Skin epidermis (tissue), 12 donors: Measurements from ENCODE around the gene AFM.

Source experiments
- H3K27ac ChIP-seq, 21 experiments: fragments of 200-600 bp; sonication (generic) in 11 of 21; one replicate each; pipeline ENCODE4 v1.5.0; 2020; ENCODE audit warnings: mild to moderate bottlenecking in 3 of 21, inconsistent platforms in 2 of 21, moderate library complexity in 2 of 21
- H3K4me3 ChIP-seq, 7 experiments: fragments of 200-600 bp; sonication (generic) in 2 of 7; one replicate each; pipeline ENCODE4 v1.5.0; 2020; ENCODE audit warnings: inconsistent platforms in 2 of 7, mild to moderate bottlenecking in 2 of 7, moderate library complexity in 1 of 7

AFM gene

DNA sequence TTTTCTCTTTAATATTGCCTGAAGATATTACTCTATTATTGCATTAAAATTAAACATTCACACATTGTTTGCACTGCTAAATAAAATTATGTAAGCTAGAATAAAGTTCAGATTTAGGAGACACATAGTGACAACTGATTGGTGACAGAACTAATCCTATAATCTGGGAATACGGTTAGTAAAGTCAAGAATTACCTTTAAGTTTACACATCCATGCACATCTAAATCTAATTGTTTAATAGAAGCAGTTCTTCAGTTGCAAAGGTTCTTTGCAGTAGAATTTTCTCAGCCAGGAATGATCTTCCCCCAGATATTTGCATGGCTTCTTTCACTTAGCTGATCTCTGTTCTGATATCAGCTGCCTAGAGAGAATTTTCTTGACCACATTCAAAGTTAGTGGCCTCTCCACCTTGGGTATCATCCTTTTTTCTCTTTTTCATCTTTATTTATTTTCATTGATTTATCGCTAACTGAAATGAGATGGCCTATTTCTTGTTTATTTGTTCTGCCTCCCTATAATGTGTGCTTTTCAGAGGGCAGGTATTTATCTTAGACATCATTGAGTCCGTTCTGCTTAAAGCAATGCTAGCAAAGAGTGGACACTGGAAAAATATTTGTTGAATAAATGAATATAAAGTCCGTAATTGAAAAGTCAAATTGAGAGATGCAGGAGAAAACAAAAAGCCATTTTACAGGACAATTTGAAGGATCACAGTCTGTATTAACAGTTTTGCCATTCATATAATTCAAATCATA is 32.9 kb upstream of the AFM start:
- Histone ChIP-seq H3K4me3 (no peak overlapping the region), H3K27ac (no peak overlapping the region)

- H3K4me3 ChIP-seq = no peak overlapping the region
- no peak overlapping the region for H3K27ac ChIP-seq
These were observed 31.0 kb upstream of the AFM start for GRCh38 chr4:73450398-73451004.

DNA sequence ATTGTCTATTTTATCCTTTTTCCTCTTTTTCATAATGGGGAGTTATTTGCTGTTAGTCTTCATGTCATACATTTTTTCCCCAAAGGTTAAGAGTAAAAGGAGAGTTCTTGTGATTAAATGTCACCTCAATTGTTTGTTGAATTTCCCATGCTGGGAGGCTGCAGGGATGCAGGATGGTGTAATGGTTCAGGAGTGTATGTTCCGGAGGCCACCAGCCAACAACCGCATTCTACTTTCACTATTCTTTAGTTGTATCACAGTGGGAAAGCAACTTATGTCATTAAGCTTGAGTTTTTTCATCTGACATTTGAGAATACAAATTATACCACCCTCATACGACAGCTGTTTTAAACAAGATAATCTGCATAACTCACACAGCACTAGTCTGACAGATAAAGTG is 30.1 kb upstream of the AFM start:
- Histone ChIP-seq H3K27ac (no peak overlapping the region), H3K4me3 (no peak overlapping the region)

DNA sequence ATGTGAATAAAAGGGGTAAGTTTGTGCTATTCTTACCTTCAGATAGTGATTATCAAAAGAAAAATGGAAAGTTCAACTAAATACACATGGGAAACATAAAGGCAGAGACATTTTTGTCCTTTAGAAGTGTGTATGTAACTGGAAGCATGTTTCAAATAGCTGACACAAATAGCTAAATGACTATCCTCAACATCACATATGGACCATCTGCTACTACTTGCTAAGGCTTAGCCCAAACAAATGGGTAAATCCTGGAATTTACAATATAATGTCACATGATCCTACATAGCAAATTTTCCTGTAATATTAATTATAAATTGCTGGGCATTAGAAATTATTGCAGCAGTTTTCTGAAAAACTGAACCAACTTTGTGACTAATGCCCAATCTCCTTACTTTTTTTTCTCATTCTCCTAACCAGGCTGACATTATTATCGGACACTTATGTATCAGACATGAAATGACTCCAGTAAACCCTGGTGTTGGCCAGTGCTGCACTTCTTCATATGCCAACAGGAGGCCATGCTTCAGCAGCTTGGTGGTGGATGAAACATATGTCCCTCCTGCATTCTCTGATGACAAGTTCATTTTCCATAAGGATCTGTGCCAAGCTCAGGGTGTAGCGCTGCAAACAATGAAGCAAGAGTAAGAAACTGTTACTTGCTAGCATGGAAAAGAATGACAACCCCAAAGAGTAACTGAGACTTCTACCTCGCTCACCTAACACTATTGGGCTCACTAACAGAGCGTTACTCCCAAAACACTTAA is 29.4 kb upstream of the AFM start:
- H3K27ac ChIP-seq = no peak overlapping the region
- no peak overlapping the region for H3K4me3 ChIP-seq

GRCh38 chr4:73452953-73453700 is 28.4 kb upstream of the AFM start:
- no peak overlapping the region for H3K27ac ChIP-seq
- H3K4me3 ChIP-seq = no peak overlapping the region

DNA sequence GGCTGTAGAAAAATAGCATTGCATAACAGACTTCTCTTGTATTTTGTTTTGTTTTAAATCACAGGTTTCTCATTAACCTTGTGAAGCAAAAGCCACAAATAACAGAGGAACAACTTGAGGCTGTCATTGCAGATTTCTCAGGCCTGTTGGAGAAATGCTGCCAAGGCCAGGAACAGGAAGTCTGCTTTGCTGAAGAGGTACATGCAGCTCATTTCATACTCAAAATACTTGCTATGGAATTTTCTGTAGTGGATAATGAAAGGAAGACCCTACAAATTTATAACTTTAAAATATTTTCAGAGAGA is 27.9 kb upstream of the AFM start:
- Histone ChIP-seq H3K27ac (no peak overlapping the region), H3K4me3 (no peak overlapping the region)

GRCh38 chr4:73454920-73455319 is 26.6 kb upstream of the AFM start:
- no peak overlapping the region for H3K4me3 ChIP-seq
- H3K27ac ChIP-seq = no peak overlapping the region

GRCh38 chr4:73456177-73457022 is 25.1 kb upstream of the AFM start:
- Histone ChIP-seq H3K4me3 (no peak overlapping the region), H3K27ac (no peak overlapping the region)

DNA sequence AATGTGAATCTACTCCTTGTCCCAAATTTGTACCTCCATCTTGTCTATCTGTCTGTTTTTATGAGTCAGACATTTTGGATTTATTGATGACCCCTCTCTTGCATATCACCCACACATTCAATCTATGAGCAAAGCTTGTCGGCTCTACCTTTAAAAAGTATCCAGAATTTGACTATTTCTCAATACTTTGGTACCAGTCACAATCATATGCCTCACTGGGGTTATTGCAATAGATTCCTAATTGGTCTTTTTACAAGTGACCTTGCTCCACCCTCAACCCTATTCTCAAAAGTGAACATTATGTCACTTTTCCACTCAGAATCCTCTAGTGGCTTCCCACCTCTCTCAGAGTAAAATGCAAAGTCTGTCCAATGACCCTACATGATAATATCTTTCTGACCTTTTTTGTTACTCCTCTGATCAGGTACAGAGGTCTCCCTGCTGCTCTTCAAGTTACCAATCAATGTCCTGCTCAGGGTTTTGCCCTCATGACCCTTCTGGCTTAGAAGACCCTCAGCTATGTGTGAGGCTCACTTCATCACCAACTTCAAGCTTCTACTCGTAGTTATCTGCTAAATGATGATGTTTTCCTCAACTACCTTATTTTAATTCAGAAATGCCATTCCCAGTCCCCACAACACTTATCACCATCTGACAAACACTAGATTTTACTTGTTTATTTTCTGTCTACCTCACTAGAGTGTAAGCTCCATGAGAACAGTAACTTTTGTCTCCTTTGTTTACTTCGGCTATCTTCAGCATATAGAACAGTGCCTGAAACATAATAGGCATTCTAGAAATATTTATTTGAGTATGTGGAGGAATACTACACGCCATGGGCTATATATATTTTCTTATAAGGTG is 23.1 kb upstream of the AFM start:
- Histone ChIP-seq H3K4me3 (no peak overlapping the region), H3K27ac (no peak overlapping the region)

DNA sequence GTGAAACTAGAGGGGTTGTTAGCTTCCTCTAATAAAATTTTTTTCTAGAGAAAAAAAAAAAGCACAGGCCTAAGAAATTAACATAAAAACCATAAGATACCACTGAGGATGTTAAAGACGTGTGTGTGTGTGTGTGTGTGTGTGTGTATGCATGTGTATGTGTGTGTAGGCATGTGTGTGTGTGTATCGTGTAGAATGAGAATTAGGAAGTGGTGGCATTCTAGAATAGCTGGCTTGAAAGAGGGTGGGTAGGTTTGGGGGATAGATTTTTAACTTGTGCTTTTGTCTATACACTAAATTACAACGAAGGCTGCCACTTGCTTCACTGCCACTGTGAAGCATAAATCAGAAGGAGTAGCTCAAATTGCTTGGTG is 22.5 kb upstream of the AFM start:
- no peak overlapping the region for H3K27ac ChIP-seq
- no peak overlapping the region for H3K4me3 ChIP-seq

DNA sequence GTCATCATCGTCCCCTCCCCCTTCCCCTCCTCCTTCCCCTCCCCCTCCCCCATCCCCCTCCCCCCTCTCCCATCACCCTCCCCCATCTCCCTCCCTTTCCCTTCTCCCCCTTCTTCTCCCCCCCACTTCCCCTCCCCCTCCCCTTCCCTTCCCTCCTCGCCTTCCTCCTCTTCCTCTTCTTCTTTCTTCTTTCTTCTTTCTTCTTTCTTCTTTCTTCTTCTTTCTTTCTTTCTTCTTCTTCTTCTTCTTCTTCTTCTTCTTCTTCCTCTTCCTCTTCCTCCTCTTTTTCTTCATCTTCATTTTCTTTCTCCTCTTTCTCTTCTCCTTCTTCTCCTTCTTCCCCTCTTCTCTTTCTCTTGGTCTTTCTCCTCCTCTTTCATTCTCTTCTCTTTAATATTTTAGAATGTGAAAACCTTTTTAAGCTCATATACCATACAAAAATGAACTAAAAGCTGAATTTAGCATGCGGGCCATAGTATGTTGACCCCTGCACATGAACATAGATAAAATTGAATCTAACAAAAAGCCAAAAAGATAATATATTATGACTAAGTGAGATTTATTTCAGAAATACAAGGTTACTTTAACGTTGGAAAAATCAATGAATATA is 20.5 kb upstream of the AFM start:
- no peak overlapping the region for H3K4me3 ChIP-seq
- H3K27ac ChIP-seq = no peak overlapping the region

- H3K4me3 ChIP-seq = no peak overlapping the region
- H3K27ac ChIP-seq = no peak overlapping the region
These were observed 13.4 kb upstream of the AFM start for GRCh38 chr4:73468170-73468569.

DNA sequence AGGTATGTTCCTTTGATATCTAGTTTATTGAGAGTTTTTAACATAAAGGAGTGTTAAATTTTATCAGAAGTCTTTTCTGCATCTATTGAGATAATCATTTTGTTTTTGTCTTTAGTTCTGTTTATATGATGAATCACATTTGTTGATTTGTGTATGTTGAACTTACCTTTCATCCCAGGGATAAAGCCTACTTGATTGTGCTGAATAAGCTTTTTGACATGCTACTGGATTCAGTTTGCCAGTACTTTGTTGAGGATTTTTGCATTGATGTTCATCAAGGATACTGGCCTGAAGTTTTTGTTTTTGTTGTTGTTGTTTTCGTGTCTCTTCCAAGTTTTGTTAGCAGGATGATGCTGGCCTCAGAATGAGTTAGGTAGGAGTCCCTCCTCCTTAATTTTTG is 10.8 kb upstream of the AFM start:
- H3K27ac ChIP-seq = no peak overlapping the region

DNA sequence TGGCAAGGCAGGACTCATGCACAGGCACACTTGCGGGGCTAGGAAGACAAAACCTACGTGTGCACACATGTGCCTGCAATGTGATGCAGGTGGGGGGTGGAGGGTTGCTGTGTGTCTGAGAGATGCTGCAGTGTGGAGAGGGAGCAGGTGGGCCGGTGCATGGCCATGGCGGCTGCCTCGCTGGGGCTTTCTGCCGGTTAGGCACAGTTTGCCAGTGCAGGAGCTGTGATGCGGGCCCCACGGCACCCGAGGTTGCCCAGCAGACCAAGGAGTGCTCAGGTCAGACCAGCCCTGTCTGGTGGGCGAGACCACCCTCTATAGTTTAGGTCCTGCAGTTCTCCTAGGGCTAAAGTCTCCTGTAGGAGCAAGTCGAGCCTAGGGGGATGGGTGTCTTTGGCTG is 4.4 kb upstream of the AFM start:
- H3K27ac ChIP-seq = no peak overlapping the region
- no peak overlapping the region for H3K4me3 ChIP-seq

More for the DNA sequence above, 10.8 kb upstream of the AFM start:
- no peak overlapping the region for H3K4me3 ChIP-seq

DNA sequence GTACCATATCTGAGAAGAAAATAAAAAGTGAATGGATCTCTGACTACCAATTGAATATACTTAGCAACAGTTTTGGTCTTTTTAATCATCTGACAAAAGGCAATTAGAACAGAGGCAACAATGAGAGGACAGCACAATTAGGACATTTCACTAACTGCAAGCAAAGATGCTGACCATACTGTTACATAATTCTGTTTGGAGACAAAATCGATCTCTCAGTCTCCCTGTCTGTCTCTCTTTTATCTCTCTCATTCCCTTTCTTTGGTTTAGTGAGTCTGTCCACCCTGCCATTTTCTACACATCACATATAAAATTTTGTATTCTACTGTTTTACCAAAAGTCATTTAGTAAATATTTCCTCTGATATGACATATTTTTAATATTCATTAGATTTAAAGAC is 2.2 kb upstream of the AFM start:
- H3K4me3 ChIP-seq = no peak overlapping the region
- H3K27ac ChIP-seq = no peak overlapping the region

- Histone ChIP-seq H3K27ac (no peak overlapping the region), H3K4me3 (no peak overlapping the region)
These were observed 3.5 kb downstream of the AFM start for GRCh38 chr4:73485085-73485484.

DNA sequence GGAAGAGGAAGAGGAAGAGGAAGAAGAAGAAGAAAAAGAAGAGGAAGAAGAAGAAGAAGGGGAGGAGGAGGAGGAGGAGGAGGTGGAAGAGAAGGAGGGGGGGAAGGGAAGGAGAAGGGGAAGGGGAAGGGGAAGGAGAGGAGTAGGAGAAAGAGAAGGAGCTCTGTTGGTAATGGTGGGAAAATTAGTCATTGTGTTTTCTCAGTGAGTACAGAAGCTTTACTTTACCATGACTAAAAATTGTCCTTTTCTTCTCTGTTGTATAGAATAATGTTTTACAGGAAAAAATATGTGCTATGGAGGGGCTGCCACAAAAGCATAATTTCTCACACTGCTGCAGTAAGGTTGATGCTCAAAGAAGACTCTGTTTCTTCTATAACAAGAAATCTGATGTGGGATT is 4.1 kb downstream of the AFM start:
- H3K27ac ChIP-seq = no peak overlapping the region

DNA sequence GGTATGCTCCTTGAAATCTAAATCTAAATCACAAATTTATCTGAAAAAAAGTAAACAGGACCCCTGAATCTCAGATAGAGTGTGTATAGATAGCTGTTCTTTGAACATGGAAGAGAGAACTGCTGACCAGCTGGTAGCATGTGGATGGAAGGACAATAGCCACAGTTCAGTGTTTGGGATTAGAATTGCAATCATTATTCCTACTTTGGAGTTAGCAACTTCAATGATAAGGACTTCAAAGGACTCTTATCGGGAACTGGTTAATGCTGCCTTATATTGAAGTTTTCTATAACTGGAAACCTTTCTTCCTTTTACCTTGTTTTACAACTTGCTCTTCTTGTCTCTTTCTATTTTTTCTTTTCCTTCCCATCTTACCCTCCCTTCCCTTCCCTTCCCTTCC is 5.0 kb downstream of the AFM start:
- no peak overlapping the region for H3K27ac ChIP-seq
- H3K4me3 ChIP-seq = no peak overlapping the region

More for the DNA sequence above, 4.1 kb downstream of the AFM start:
- no peak overlapping the region for H3K4me3 ChIP-seq
